ENCODE measurements around the gene STXBP5L.
"Not testable (repeated sequence)": the region's sequence is repeated elsewhere in the genome, so short reads cannot be mapped to it uniquely, and the experiment has no call there.

Gene STXBP5L
- 0 to 0.12 (median 0) reads per million in 9 experiments for total RNA-seq

GRCh38 chr3:120908030-120908794 lies at the start of gene STXBP5L:
TSS of gene STXBP5L (plus strand) at chr3:120908205. CDS start at chr3:120909579, 1,374 bp downstream.
- peak; percentile 48 for ATAC-seq (replicated peaks)
- Mint-ChIP-seq H3K9me3 (peaks cover 4 to 16% of the 10 kb centered on the region in 2 donors), H3K27me3 (peaks cover 46 to 64% of the 10 kb centered on the region in 2 donors), H3K4me1 (ENCODE audit: low read depth in 2 of 2) (peaks cover 5 to 13% of the 10 kb centered on the region in 2 donors), H3K4me3 (peak within 1 kb of the TSS; percentile 77 to 78), H3K27ac (peak within 1 kb of the TSS in 1 of 2 donors; percentile 79), H3K36me3 (ENCODE audit: insufficient read depth) (no peaks in the 10 kb centered on the region)
- no peak for DNase-seq

- Mint-ChIP-seq H3K9me3 (no peaks in the 10 kb centered on the region), H3K27me3 (peaks cover 0 to 13% of the 10 kb centered on the region in 2 donors), H3K36me3 (ENCODE audit: insufficient read depth) (no peaks in the 10 kb centered on the region), H3K4me3 (no peak overlapping the region), H3K27ac (no peak overlapping the region), H3K4me1 (ENCODE audit: low read depth in 2 of 2) (no peaks in the 10 kb centered on the region)
- DNase-seq (no peak), ATAC-seq (replicated peaks) (no peak)
Observed at GRCh38 chr3:120858521-120858920, 49.5 kb upstream of the STXBP5L start.

GRCh38 chr3:120864541-120864940 lies 43.5 kb upstream of the STXBP5L start:
- Mint-ChIP-seq H3K27me3 (no peaks in the 10 kb centered on the region), H3K27ac (no peak overlapping the region), H3K9me3 (peaks cover 0 to 6% of the 10 kb centered on the region in 2 donors), H3K36me3 (ENCODE audit: insufficient read depth) (no peaks in the 10 kb centered on the region), H3K4me1 (ENCODE audit: low read depth in 2 of 2) (no peaks in the 10 kb centered on the region), H3K4me3 (no peak overlapping the region)
- ATAC-seq (replicated peaks), result no peak
- DNase-seq, result no peak

- Mint-ChIP-seq H3K27ac (no peak overlapping the region), H3K36me3 (ENCODE audit: insufficient read depth) (no peaks in the 10 kb centered on the region), H3K9me3 (no peaks in the 10 kb centered on the region), H3K4me3 (no peak overlapping the region), H3K4me1 (ENCODE audit: low read depth in 2 of 2) (no peaks in the 10 kb centered on the region), H3K27me3 (peaks cover 6 to 20% of the 10 kb centered on the region in 2 donors)
- no peak for DNase-seq
- ATAC-seq (replicated peaks), result no peak
Observed at GRCh38 chr3:120875507-120875906, 32.5 kb upstream of the STXBP5L start.

GRCh38 chr3:120875989-120876388 lies 32.0 kb upstream of the STXBP5L start:
- no peak for DNase-seq
- H3K4me3 Mint-ChIP-seq, result no peak overlapping the region
- no peaks in the 10 kb centered on the region for H3K4me1 Mint-ChIP-seq (ENCODE audit: low read depth in 2 of 2)
- no peaks in the 10 kb centered on the region for H3K9me3 Mint-ChIP-seq
- no peaks in the 10 kb centered on the region for H3K36me3 Mint-ChIP-seq (ENCODE audit: insufficient read depth)
- no peak for ATAC-seq (replicated peaks)
- peaks cover 6 to 20% of the 10 kb centered on the region in 2 donors for H3K27me3 Mint-ChIP-seq
- no peak overlapping the region for H3K27ac Mint-ChIP-seq

GRCh38 chr3:120879411-120879810 lies 28.6 kb upstream of the STXBP5L start:
- Mint-ChIP-seq H3K4me3 (no peak overlapping the region), H3K27ac (no peak overlapping the region), H3K4me1 (ENCODE audit: low read depth in 2 of 2) (no peaks in the 10 kb centered on the region), H3K36me3 (ENCODE audit: insufficient read depth) (no peaks in the 10 kb centered on the region), H3K27me3 (peaks cover 0 to 10% of the 10 kb centered on the region in 2 donors), H3K9me3 (no peaks in the 10 kb centered on the region)
- DNase-seq, result no peak
- ATAC-seq (replicated peaks), result no peak

GRCh38 chr3:120892921-120893320 lies 15.1 kb upstream of the STXBP5L start:
- no peak for DNase-seq
- H3K36me3 Mint-ChIP-seq (ENCODE audit: insufficient read depth), result no peaks in the 10 kb centered on the region
- no peak for ATAC-seq (replicated peaks)
- no peak overlapping the region for H3K27ac Mint-ChIP-seq
- H3K4me3 Mint-ChIP-seq, result no peak overlapping the region
- no peaks in the 10 kb centered on the region for H3K9me3 Mint-ChIP-seq
- no peaks in the 10 kb centered on the region for H3K4me1 Mint-ChIP-seq (ENCODE audit: low read depth in 2 of 2)
- no peaks in the 10 kb centered on the region for H3K27me3 Mint-ChIP-seq

GRCh38 chr3:120894316-120895057 lies 13.5 kb upstream of the STXBP5L start:
- H3K9me3 Mint-ChIP-seq, result no peaks in the 10 kb centered on the region
- no peak for ATAC-seq (replicated peaks)
- DNase-seq, result no peak
- no peak overlapping the region for H3K4me3 Mint-ChIP-seq
- H3K4me1 Mint-ChIP-seq (ENCODE audit: low read depth in 2 of 2), result no peaks in the 10 kb centered on the region
- H3K27ac Mint-ChIP-seq, result no peak overlapping the region
- peaks cover 0 to 6% of the 10 kb centered on the region in 2 donors for H3K27me3 Mint-ChIP-seq
- no peaks in the 10 kb centered on the region for H3K36me3 Mint-ChIP-seq (ENCODE audit: insufficient read depth)

GRCh38 chr3:120901716-120902115 lies 6.3 kb upstream of the STXBP5L start:
- not testable (repeated sequence) for H3K36me3 Mint-ChIP-seq (ENCODE audit: insufficient read depth); ATAC-seq (replicated peaks); H3K4me3 Mint-ChIP-seq; H3K4me1 Mint-ChIP-seq (ENCODE audit: low read depth in 2 of 2); DNase-seq; H3K27ac Mint-ChIP-seq
- peaks cover 8 to 21% of the 10 kb centered on the region in 2 donors for H3K27me3 Mint-ChIP-seq
- H3K9me3 Mint-ChIP-seq, result peaks cover 0 to 15% of the 10 kb centered on the region in 2 donors

- ATAC-seq (replicated peaks) (no peak), DNase-seq (no peak)
- Mint-ChIP-seq H3K9me3 (peaks cover 3 to 23% of the 10 kb centered on the region in 2 donors), H3K27me3 (peaks cover 23 to 36% of the 10 kb centered on the region in 2 donors), H3K27ac (no peak overlapping the region), H3K36me3 (ENCODE audit: insufficient read depth) (no peaks in the 10 kb centered on the region), H3K4me3 (no peak overlapping the region), H3K4me1 (ENCODE audit: low read depth in 2 of 2) (peaks cover 2 to 8% of the 10 kb centered on the region in 2 donors)
Observed at GRCh38 chr3:120903221-120903620, 4.8 kb upstream of the STXBP5L start.

GRCh38 chr3:120907659-120908029 lies 361 bp upstream of the STXBP5L start:
- H3K27me3 Mint-ChIP-seq, result peaks cover 46 to 64% of the 10 kb centered on the region in 2 donors
- H3K36me3 Mint-ChIP-seq (ENCODE audit: insufficient read depth), result no peaks in the 10 kb centered on the region
- ATAC-seq (replicated peaks) (no peak), DNase-seq (no peak)
- peaks cover 4 to 16% of the 10 kb centered on the region in 2 donors for H3K9me3 Mint-ChIP-seq
- H3K4me1 Mint-ChIP-seq (ENCODE audit: low read depth in 2 of 2), result peaks cover 5 to 13% of the 10 kb centered on the region in 2 donors
- peak overlapping the region; percentile 77 to 78 for H3K4me3 Mint-ChIP-seq
- no peak overlapping the region for H3K27ac Mint-ChIP-seq

GRCh38 chr3:120908795-120909601 lies 993 bp downstream of the STXBP5L start:
- no peak for ATAC-seq (replicated peaks)
- H3K9me3 Mint-ChIP-seq, result peaks cover 4 to 16% of the 10 kb centered on the region in 2 donors
- no peaks in the 10 kb centered on the region for H3K36me3 Mint-ChIP-seq (ENCODE audit: insufficient read depth)

GRCh38 chr3:120909602-120909878 lies 1.5 kb downstream of the STXBP5L start:
- no peak overlapping the region for H3K27ac Mint-ChIP-seq
- peaks cover 46 to 64% of the 10 kb centered on the region in 2 donors for H3K27me3 Mint-ChIP-seq
- peaks cover 4 to 16% of the 10 kb centered on the region in 2 donors for H3K9me3 Mint-ChIP-seq
- peaks cover 5 to 13% of the 10 kb centered on the region in 2 donors for H3K4me1 Mint-ChIP-seq (ENCODE audit: low read depth in 2 of 2)
- ATAC-seq (replicated peaks) (no peak), DNase-seq (no peak)
- peak overlapping the region in 1 of 2 donors; percentile 7 for H3K4me3 Mint-ChIP-seq
- H3K36me3 Mint-ChIP-seq (ENCODE audit: insufficient read depth), result no peaks in the 10 kb centered on the region

More at GRCh38 chr3:120908795-120909601, 993 bp downstream of the STXBP5L start:
- Mint-ChIP-seq H3K27me3 (peaks cover 46 to 64% of the 10 kb centered on the region in 2 donors), H3K4me1 (ENCODE audit: low read depth in 2 of 2) (peaks cover 5 to 13% of the 10 kb centered on the region in 2 donors), H3K27ac (no peak overlapping the region), H3K4me3 (peak overlapping the region; percentile 7 to 78)
- DNase-seq, result no peak

Measured in effector memory CD8-positive, alpha-beta T cell (primary cell).